ENCODE results near the gene WNT7B.
A peak's percentile ranks its signal among the peaks of the same experiment; 100 is the strongest.

Gene WNT7B

GRCh38 chr22:46012182-46012880 lies 35.4 kb upstream of the WNT7B start:
- TF ChIP-seq CTCF (IDR thresholded peaks at IDR 0.05), result no peak
- peak; percentile 76 for DNase-seq (ENCODE audit: low spot score)
- Histone ChIP-seq H3K4me3 (no peak overlapping the region), H3K27ac (peak overlapping the region; percentile 96 to 99)

- Histone ChIP-seq H3K27ac (peak overlapping the region; percentile 34 to 99), H3K4me3 (no peak overlapping the region)
- no peak for TF ChIP-seq CTCF (IDR thresholded peaks at IDR 0.05)
- DNase-seq (ENCODE audit: low spot score), result peak; percentile 70
These were observed 34.7 kb upstream of the WNT7B start for GRCh38 chr22:46011627-46012181.

GRCh38 chr22:46010951-46011626 lies 34.1 kb upstream of the WNT7B start:
- peak; percentile 67 for DNase-seq (ENCODE audit: low spot score)
- H3K27ac ChIP-seq, result peak overlapping the region; percentile 34 to 99
- H3K4me3 ChIP-seq, result no peak overlapping the region
- no peak for TF ChIP-seq CTCF (IDR thresholded peaks at IDR 0.05)

- H3K27ac ChIP-seq, result peak overlapping the region in 1 of 2 donors; percentile 99
These were observed 33.4 kb upstream of the WNT7B start for GRCh38 chr22:46010207-46010867.

GRCh38 chr22:46009730-46010129 lies 32.8 kb upstream of the WNT7B start:
- DNase-seq (ENCODE audit: low spot score), result no peak
- H3K27ac ChIP-seq, result no peak overlapping the region
- TF ChIP-seq CTCF (IDR thresholded peaks at IDR 0.05), result no peak
- H3K4me3 ChIP-seq, result no peak overlapping the region

More at GRCh38 chr22:46010207-46010867, 33.4 kb upstream of the WNT7B start:
- H3K4me3 ChIP-seq, result no peak overlapping the region
- no peak for DNase-seq (ENCODE audit: low spot score)
- no peak for TF ChIP-seq CTCF (IDR thresholded peaks at IDR 0.05)

GRCh38 chr22:46008836-46009596 lies 32.1 kb upstream of the WNT7B start:
- Histone ChIP-seq H3K4me3 (no peak overlapping the region), H3K27ac (peak overlapping the region; percentile 90)
- TF ChIP-seq CTCF (IDR thresholded peaks at IDR 0.05), result no peak
- no peak for DNase-seq (ENCODE audit: low spot score)

All from coronary artery (tissue), 2 donors.